ENCODE measurements around the gene SH3BGRL2.

The SH3BGRL2 gene

DNA sequence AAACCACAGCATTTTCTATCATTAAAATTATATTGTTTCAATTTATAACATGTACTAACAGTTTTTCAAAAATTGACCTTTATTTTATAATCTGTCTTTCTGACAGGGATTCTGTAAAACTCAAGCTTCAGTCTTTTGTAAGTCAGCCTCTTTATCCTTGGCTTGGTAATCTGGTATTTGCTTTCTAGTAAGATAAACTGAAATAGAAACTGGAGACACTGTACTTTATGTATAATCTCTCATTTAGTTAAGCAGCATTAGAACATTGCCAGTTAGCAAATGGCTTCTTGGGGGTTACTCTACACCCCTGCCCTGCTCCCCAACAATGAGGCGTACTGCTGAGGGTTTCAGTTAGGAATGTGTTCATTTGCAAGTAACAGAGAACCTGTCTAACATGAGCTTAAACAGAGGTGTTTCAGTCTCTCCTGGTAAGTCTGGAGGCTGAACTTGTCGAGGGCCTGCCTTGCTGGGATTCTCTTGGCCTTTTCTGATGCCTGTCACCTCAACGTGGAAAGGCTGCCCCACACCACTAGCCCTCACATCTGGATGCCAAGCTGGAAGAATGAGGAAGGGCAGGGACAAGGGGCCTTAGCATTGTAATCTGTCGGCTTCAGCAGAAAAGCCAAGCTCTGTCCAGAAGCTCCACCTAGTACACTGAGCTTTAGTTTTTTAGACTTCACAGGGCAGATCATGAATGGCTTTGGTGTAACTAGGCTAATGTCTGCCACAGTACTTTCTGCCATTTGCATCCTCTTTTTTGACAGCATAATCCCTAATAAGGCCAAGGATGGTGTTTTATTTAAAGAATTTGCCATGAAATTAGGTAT, 34.8 kb downstream of the SH3BGRL2 start:
- CTCF ChIA-PET, result interaction anchor here (0.6 to 1.9 kb wide), 5 partner anchors 9 to 87 kb away, joined by 3 to 6 read pairs (median 3); no protein-coding TSS in a partner anchor
- 95% methylated on average over 3 of the region's 4 CpGs for WGBS (ENCODE audit: insufficient coverage)
- Histone ChIP-seq H3K4me1 (ENCODE audit: control extremely low read depth in 1 of 4, control insufficient read depth in 4 of 4, insufficient read depth in 4 of 4, low read length in 3 of 4) (peaks cover 0 to 5% (median 1%) of the 10 kb centered on the region in 4 experiments), H3K36me3 (ENCODE audit: control insufficient read depth in 4 of 4, insufficient read depth in 4 of 4, low read length in 3 of 4) (no peaks in the 10 kb centered on the region), H3K4me3 (ENCODE audit: control insufficient read depth in 1 of 7, extremely low read depth in 1 of 7, insufficient read depth in 4 of 7, low read depth in 2 of 7, low read length in 6 of 7) (no peak overlapping the region), H3K27me3 (replicated peaks in 2 of 5; ENCODE audit: control insufficient read depth in 4 of 5, insufficient read depth in 5 of 5, low read length in 4 of 5) (no peaks in the 10 kb centered on the region), H3K9me3 (ENCODE audit: control extremely low read depth in 1 of 5, control insufficient read depth in 4 of 5, insufficient read depth in 2 of 5, low read depth in 1 of 5, low read length in 4 of 5) (no peaks in the 10 kb centered on the region), H3K27ac (ENCODE audit: insufficient read depth in 1 of 2, low read depth in 1 of 2, low read length in 2 of 2, poor library complexity in 1 of 2, severe bottlenecking in 2 of 2) (no peak overlapping the region)
- POLR2A ChIA-PET, result no interaction called here
- DNase-seq, result no peak

DNA sequence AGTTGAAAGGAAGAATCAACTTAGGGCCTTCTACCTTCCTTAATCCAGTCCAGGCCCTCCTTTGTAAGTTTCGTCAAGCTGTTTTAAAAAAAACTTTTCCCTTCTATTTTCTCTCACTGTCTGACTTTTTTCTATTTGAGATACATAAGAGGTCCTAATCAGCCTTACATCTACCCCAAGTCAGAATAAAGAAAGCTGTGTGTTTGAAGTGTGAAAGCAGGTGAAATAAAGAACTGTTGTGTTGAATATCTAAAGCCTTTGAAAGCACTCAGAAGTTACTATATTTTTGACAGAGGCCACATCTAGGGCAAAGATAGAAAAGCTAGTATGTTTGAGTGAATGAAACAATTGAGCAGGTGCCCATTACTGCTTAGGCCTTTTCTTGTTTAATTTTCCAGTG, 35.5 kb downstream of the SH3BGRL2 start:
- Histone ChIP-seq H3K4me1 (ENCODE audit: control extremely low read depth in 1 of 4, control insufficient read depth in 4 of 4, insufficient read depth in 4 of 4, low read length in 3 of 4) (peaks cover 0 to 12% (median 6%) of the 10 kb centered on the region in 4 experiments), H3K36me3 (ENCODE audit: control insufficient read depth in 4 of 4, insufficient read depth in 4 of 4, low read length in 3 of 4) (no peaks in the 10 kb centered on the region), H3K9me3 (ENCODE audit: control extremely low read depth in 1 of 5, control insufficient read depth in 4 of 5, insufficient read depth in 2 of 5, low read depth in 1 of 5, low read length in 4 of 5) (no peaks in the 10 kb centered on the region), H3K27ac (ENCODE audit: insufficient read depth in 1 of 2, low read depth in 1 of 2, low read length in 2 of 2, poor library complexity in 1 of 2, severe bottlenecking in 2 of 2) (no peak overlapping the region), H3K27me3 (replicated peaks in 2 of 5; ENCODE audit: control insufficient read depth in 4 of 5, insufficient read depth in 5 of 5, low read length in 4 of 5) (no peaks in the 10 kb centered on the region), H3K4me3 (ENCODE audit: control insufficient read depth in 1 of 7, extremely low read depth in 1 of 7, insufficient read depth in 4 of 7, low read depth in 2 of 7, low read length in 6 of 7) (no peak overlapping the region)
- DNase-seq, result no peak
- no CpG with 5 or more reads among the region's 1 CpG for WGBS (ENCODE audit: insufficient coverage)
- ChIA-PET CTCF (interaction anchor here (0.6 to 1.9 kb wide), 6 partner anchors 9 to 88 kb away, joined by 3 to 6 read pairs (median 3); no protein-coding TSS in a partner anchor), POLR2A (no interaction called here)

DNA sequence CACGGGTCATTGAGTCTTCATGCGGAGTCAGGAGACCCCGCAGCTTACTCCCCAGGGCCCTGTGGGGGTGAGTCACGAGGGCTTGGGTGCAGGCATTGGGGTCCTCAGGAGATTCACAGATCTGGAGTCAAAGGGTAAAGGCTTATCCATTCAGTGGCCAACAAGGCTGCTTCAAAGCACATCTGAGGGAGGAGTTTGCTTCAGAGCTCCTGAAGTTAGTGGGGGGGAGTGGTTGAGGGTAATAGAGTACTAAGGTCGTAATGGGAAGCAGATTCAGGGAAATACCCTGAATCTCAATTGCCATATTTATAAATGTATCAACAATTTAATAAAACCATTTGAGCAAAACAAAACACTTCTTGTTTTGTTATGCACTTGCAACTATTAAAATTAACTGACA, 37.3 kb downstream of the SH3BGRL2 start:
- no peak overlapping the region for H3K27ac ChIP-seq (ENCODE audit: insufficient read depth in 1 of 2, low read depth in 1 of 2, low read length in 2 of 2, poor library complexity in 1 of 2, severe bottlenecking in 2 of 2)
- no peaks in the 10 kb centered on the region for H3K27me3 ChIP-seq (replicated peaks in 2 of 5; ENCODE audit: control insufficient read depth in 4 of 5, insufficient read depth in 5 of 5, low read length in 4 of 5)
- no peaks in the 10 kb centered on the region for H3K9me3 ChIP-seq (ENCODE audit: control extremely low read depth in 1 of 5, control insufficient read depth in 4 of 5, insufficient read depth in 2 of 5, low read depth in 1 of 5, low read length in 4 of 5)
- H3K4me3 ChIP-seq (ENCODE audit: control insufficient read depth in 1 of 7, extremely low read depth in 1 of 7, insufficient read depth in 4 of 7, low read depth in 2 of 7, low read length in 6 of 7), result no peak overlapping the region
- no peak for DNase-seq
- ChIA-PET POLR2A (no interaction called here), CTCF (no interaction called here)
- WGBS (ENCODE audit: insufficient coverage), result 92% methylated on average over 4 of the region's 5 CpGs
- peaks cover 0 to under 1% (median 0%) of the 10 kb centered on the region in 4 experiments for H3K36me3 ChIP-seq (ENCODE audit: control insufficient read depth in 4 of 4, insufficient read depth in 4 of 4, low read length in 3 of 4)
- H3K4me1 ChIP-seq (ENCODE audit: control extremely low read depth in 1 of 4, control insufficient read depth in 4 of 4, insufficient read depth in 4 of 4, low read length in 3 of 4), result peaks cover 0 to 17% (median 10%) of the 10 kb centered on the region in 4 experiments

DNA sequence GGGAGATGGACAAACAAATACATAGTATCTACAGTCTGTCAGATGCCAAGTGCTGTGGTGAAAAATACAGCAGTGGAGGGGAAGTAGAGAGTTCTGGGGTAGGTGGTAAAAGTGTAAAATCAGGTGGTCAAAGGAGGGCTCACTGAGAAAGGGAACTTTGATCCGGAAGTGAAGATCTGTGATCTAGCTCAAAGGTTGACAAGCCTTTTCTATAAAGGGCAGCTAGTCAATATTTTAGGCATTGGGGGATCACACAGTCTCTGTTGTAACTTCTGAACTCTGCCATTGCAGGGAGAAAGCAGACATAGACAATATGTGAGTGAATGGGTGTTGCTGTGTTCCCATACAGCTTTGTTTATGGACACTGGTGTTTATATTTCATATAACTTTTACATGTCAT, 38.6 kb downstream of the SH3BGRL2 start:
- 92% methylated on average over 1 of the region's 1 CpG for WGBS (ENCODE audit: insufficient coverage)
- H3K27ac ChIP-seq (ENCODE audit: insufficient read depth in 1 of 2, low read depth in 1 of 2, low read length in 2 of 2, poor library complexity in 1 of 2, severe bottlenecking in 2 of 2), result no peak overlapping the region
- ChIA-PET POLR2A (no interaction called here), CTCF (interaction anchor here (0.9 to 1.7 kb wide), 3 partner anchors 21 to 100 kb away, joined by 3 to 13 read pairs (median 3); no protein-coding TSS in a partner anchor)
- no peak overlapping the region for H3K4me3 ChIP-seq (ENCODE audit: control insufficient read depth in 1 of 7, extremely low read depth in 1 of 7, insufficient read depth in 4 of 7, low read depth in 2 of 7, low read length in 6 of 7)
- no peaks in the 10 kb centered on the region for H3K27me3 ChIP-seq (replicated peaks in 2 of 5; ENCODE audit: control insufficient read depth in 4 of 5, insufficient read depth in 5 of 5, low read length in 4 of 5)
- DNase-seq, result peak in 1 of 3 donors; percentile 5
- H3K36me3 ChIP-seq (ENCODE audit: control insufficient read depth in 4 of 4, insufficient read depth in 4 of 4, low read length in 3 of 4), result peaks cover 0 to 7% (median 3%) of the 10 kb centered on the region in 4 experiments
- H3K4me1 ChIP-seq (ENCODE audit: control extremely low read depth in 1 of 4, control insufficient read depth in 4 of 4, insufficient read depth in 4 of 4, low read length in 3 of 4), result peaks cover 0 to 17% (median 10%) of the 10 kb centered on the region in 4 experiments
- no peaks in the 10 kb centered on the region for H3K9me3 ChIP-seq (ENCODE audit: control extremely low read depth in 1 of 5, control insufficient read depth in 4 of 5, insufficient read depth in 2 of 5, low read depth in 1 of 5, low read length in 4 of 5)

DNA sequence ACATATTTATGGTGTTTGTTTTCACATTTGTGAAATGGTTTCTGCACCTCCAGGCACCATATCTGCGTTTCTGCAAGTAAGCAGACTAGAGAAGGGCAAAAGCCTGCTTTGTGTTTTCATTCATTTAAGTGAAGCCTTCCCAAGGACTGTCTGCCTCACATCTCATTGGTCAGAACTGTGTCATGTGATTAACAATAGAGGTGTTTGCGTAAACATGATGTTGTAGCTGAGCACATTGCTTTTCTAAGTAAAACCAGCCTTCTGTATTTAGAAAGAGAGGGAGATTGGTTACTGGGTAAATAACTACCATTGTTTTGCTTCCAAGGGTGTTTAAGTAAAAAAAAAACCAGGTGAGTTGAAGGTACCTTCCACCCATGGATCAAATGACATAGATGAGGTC, 39.7 kb downstream of the SH3BGRL2 start:
- CTCF ChIA-PET, result interaction anchor here (1.5 to 1.7 kb wide), 2 partner anchors 22 to 101 kb away, joined by 3 to 13 read pairs; no protein-coding TSS in a partner anchor
- Histone ChIP-seq H3K36me3 (ENCODE audit: control insufficient read depth in 4 of 4, insufficient read depth in 4 of 4, low read length in 3 of 4) (peaks cover 0 to 7% (median 4%) of the 10 kb centered on the region in 4 experiments), H3K9me3 (ENCODE audit: control extremely low read depth in 1 of 5, control insufficient read depth in 4 of 5, insufficient read depth in 2 of 5, low read depth in 1 of 5, low read length in 4 of 5) (no peaks in the 10 kb centered on the region), H3K27me3 (replicated peaks in 2 of 5; ENCODE audit: control insufficient read depth in 4 of 5, insufficient read depth in 5 of 5, low read length in 4 of 5) (no peaks in the 10 kb centered on the region), H3K4me3 (ENCODE audit: control insufficient read depth in 1 of 7, extremely low read depth in 1 of 7, insufficient read depth in 4 of 7, low read depth in 2 of 7, low read length in 6 of 7) (no peak overlapping the region), H3K4me1 (ENCODE audit: control extremely low read depth in 1 of 4, control insufficient read depth in 4 of 4, insufficient read depth in 4 of 4, low read length in 3 of 4) (peaks cover 0 to 17% (median 10%) of the 10 kb centered on the region in 4 experiments), H3K27ac (ENCODE audit: insufficient read depth in 1 of 2, low read depth in 1 of 2, low read length in 2 of 2, poor library complexity in 1 of 2, severe bottlenecking in 2 of 2) (no peak overlapping the region)
- DNase-seq, result no peak
- POLR2A ChIA-PET, result no interaction called here
- 100% methylated on average over 1 of the region's 2 CpGs for WGBS (ENCODE audit: insufficient coverage)

DNA sequence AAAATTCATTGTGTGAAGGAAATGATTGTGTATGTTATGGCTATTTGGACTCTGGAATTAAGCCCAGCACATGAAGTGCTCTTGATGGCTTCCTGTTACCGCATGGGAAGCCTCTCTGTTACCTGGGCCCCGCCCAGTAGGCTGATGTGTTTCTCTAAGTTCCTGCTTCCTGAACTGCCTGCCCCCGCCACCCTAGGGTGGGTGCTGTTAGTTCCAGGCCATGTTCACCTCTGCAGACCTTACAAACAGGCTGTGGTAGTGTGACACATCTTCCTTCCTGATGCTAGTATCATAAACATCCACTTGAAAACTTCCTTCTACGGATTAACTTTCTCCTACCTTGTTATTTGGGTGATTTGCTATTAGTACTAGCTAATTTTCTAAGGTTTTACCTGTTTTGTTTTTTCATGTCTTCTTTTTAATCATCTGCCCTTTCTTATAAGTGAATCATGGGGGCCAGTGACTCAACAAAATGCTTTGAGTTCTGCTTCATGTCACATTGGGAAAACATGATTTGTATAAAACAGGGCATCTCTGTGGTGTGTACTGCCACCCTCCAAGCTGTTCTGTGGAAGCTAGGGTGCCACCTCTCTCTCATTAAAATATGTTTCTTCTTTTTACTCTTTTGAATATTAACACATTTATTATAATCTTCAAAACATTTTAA, 40.6 kb downstream of the SH3BGRL2 start:
- peak; percentile 39 to 81 (median 70) for DNase-seq
- 7% methylated on average over 2 of the region's 4 CpGs for WGBS (ENCODE audit: insufficient coverage)
- peaks cover 0 to 7% (median 4%) of the 10 kb centered on the region in 4 experiments for H3K36me3 ChIP-seq (ENCODE audit: control insufficient read depth in 4 of 4, insufficient read depth in 4 of 4, low read length in 3 of 4)
- no peaks in the 10 kb centered on the region for H3K27me3 ChIP-seq (replicated peaks in 2 of 5; ENCODE audit: control insufficient read depth in 4 of 5, insufficient read depth in 5 of 5, low read length in 4 of 5)
- H3K9me3 ChIP-seq (ENCODE audit: control extremely low read depth in 1 of 5, control insufficient read depth in 4 of 5, insufficient read depth in 2 of 5, low read depth in 1 of 5, low read length in 4 of 5), result no peaks in the 10 kb centered on the region
- H3K4me3 ChIP-seq (ENCODE audit: control insufficient read depth in 1 of 7, extremely low read depth in 1 of 7, insufficient read depth in 4 of 7, low read depth in 2 of 7, low read length in 6 of 7), result no peak overlapping the region
- CTCF ChIA-PET, result interaction anchor here (0.5 to 3.3 kb wide), 19 partner anchors 11 to 436 kb away, joined by 3 to 16 read pairs (median 5); no protein-coding TSS in a partner anchor
- peaks cover 0 to 17% (median 10%) of the 10 kb centered on the region in 4 experiments for H3K4me1 ChIP-seq (ENCODE audit: control extremely low read depth in 1 of 4, control insufficient read depth in 4 of 4, insufficient read depth in 4 of 4, low read length in 3 of 4)
- peak overlapping the region in 1 of 2 experiments; percentile 43 for H3K27ac ChIP-seq (ENCODE audit: insufficient read depth in 1 of 2, low read depth in 1 of 2, low read length in 2 of 2, poor library complexity in 1 of 2, severe bottlenecking in 2 of 2)
- POLR2A ChIA-PET, result interaction anchor here (0.7 kb wide), 1 partner anchor 105 kb away, joined by 3 read pairs; no protein-coding TSS in a partner anchor
